Measurements from ENCODE around the gene GPATCH3. TPM values are rescaled to one million over a fixed set of nuclear protein-coding genes. Genes with fewer than 3 reads are reported as not detected.
"Not testable (repeated sequence)": the region's sequence is repeated elsewhere in the genome, so short reads cannot be mapped to it uniquely, and the experiment has no call there.

Gene GPATCH3
- 15.7 TPM for total RNA-seq

GRCh38 chr1:26900001-26900814 is at the start of gene GPATCH3:
Gene GPATCH3, minus strand, starts transcription at chr1:26900467. Its CDS starts 25 bp downstream, at chr1:26900442.
- peaks cover 9 to 14% (median 12%) of the 10 kb centered on the region in 3 donors for H3K36me3 ChIP-seq (ENCODE audit: control insufficient read depth in 3 of 3, insufficient read depth in 3 of 3, low read length in 3 of 3)
- H3K9ac ChIP-seq (ENCODE audit: low read depth in 1 of 3, low read length in 3 of 3) = peak within 1 kb of the TSS; percentile 96 to 97 (median 97)
- peak within 1 kb of the TSS; percentile 78 for H3K27ac ChIP-seq (ENCODE audit: low read depth, low read length)
- peaks cover 9 to 23% (median 13%) of the 10 kb centered on the region in 3 donors for H3K4me1 ChIP-seq (ENCODE audit: control insufficient read depth in 3 of 3, insufficient read depth in 3 of 3, low read length in 3 of 3)
- H3K9me3 ChIP-seq (ENCODE audit: control insufficient read depth in 3 of 3, low read length in 3 of 3) = no peaks in the 10 kb centered on the region
- H3K27me3 ChIP-seq (ENCODE audit: control insufficient read depth in 3 of 3, insufficient read depth in 3 of 3, low read length in 3 of 3) = no peaks in the 10 kb centered on the region
- H3K4me3 ChIP-seq (ENCODE audit: low read length in 3 of 3) = peak within 1 kb of the TSS; percentile 94 to 100 (median 97)

DNA sequence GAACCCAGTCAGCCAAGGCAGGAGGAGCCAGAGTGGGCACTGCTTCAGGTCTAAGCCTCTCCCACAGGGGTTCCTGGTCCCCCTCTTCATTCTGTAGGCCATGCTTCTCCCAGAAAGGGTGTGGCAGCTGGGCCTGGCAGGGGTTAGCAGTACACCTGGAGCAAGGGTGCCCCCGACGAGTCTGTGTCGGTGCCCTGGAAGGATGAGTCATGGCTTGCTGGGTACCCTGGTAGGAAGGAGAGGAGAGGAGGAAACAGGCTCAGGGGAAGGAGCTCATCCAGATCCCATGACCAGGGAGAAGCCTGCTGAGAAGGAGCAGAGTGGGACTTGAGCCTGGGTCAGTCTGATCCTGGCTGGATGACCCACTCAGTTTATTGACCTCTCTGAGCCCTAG is 49.7 kb upstream of the GPATCH3 start:
- no peak overlapping the region for H3K27ac ChIP-seq (ENCODE audit: low read depth, low read length)
- H3K9me3 ChIP-seq (ENCODE audit: control insufficient read depth in 3 of 3, low read length in 3 of 3) = no peaks in the 10 kb centered on the region
- H3K4me1 ChIP-seq (ENCODE audit: control insufficient read depth in 3 of 3, insufficient read depth in 3 of 3, low read length in 3 of 3) = peaks cover 5 to 12% (median 8%) of the 10 kb centered on the region in 3 donors
- no peak overlapping the region for H3K4me3 ChIP-seq (ENCODE audit: low read length in 3 of 3)
- H3K27me3 ChIP-seq (ENCODE audit: control insufficient read depth in 3 of 3, insufficient read depth in 3 of 3, low read length in 3 of 3) = peaks cover 0 to 6% (median 0%) of the 10 kb centered on the region in 3 donors
- H3K36me3 ChIP-seq (ENCODE audit: control insufficient read depth in 3 of 3, insufficient read depth in 3 of 3, low read length in 3 of 3) = peaks cover 14 to 20% (median 19%) of the 10 kb centered on the region in 3 donors
- H3K9ac ChIP-seq (ENCODE audit: low read depth in 1 of 3, low read length in 3 of 3) = no peak overlapping the region

DNA sequence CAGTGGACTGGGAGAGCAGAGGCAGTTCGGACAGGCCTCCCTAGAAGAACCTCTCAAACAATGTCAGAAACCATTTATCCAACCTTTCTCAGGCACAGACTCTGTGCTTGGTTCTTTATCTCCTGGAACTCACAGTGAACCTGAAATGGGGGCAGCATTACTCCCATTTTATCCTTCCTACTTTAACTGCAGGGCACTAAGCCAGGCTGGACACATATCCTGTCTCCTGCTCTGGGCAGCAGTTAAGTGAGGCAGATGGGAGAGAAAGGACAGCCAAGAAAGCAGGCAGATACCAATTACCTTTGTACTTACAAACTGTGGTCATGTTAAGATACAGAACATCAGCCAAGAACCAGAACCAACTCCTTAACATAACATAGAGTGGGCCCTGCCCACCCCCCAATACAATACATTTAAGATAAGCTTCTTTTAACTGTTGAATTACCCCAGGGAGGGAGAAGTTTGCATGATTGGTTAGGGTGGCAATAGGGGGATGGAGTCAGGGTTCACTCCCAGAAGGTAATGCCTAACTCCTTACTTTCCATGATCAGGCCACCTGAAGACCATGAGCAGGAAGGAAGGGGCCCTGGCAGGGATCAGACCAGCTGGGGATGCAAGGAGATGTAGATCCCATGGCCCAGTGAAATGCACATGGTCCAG is 49.1 kb upstream of the GPATCH3 start:
- no peaks in the 10 kb centered on the region for H3K9me3 ChIP-seq (ENCODE audit: control insufficient read depth in 3 of 3, low read length in 3 of 3)
- H3K27ac ChIP-seq (ENCODE audit: low read depth, low read length) = no peak overlapping the region
- peaks cover 5 to 12% (median 8%) of the 10 kb centered on the region in 3 donors for H3K4me1 ChIP-seq (ENCODE audit: control insufficient read depth in 3 of 3, insufficient read depth in 3 of 3, low read length in 3 of 3)
- H3K36me3 ChIP-seq (ENCODE audit: control insufficient read depth in 3 of 3, insufficient read depth in 3 of 3, low read length in 3 of 3) = peaks cover 14 to 23% (median 20%) of the 10 kb centered on the region in 3 donors
- H3K9ac ChIP-seq (ENCODE audit: low read depth in 1 of 3, low read length in 3 of 3) = no peak overlapping the region
- H3K27me3 ChIP-seq (ENCODE audit: control insufficient read depth in 3 of 3, insufficient read depth in 3 of 3, low read length in 3 of 3) = peaks cover 0 to 6% (median 0%) of the 10 kb centered on the region in 3 donors
- H3K4me3 ChIP-seq (ENCODE audit: low read length in 3 of 3) = no peak overlapping the region

DNA sequence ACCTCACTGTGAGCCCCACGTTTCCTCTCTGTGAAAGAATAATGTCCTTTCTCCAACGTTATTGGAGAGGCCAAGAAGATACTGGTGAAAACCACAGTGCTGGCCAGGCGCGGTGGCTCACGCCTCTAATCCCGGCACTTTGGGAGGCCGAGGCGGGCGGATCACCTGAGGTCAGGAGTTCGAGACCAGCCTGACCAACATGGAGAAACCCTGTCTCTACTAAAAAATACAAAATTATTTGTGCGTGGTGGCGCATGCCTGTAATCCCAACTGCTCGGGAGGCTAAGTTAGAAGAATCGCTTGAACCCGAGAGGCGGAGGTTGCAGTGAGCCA is 48.4 kb upstream of the GPATCH3 start:
- H3K27ac ChIP-seq (ENCODE audit: low read depth, low read length); H3K4me3 ChIP-seq (ENCODE audit: low read length in 3 of 3); H3K27me3 ChIP-seq (ENCODE audit: control insufficient read depth in 3 of 3, insufficient read depth in 3 of 3, low read length in 3 of 3); H3K9ac ChIP-seq (ENCODE audit: low read depth in 1 of 3, low read length in 3 of 3); H3K9me3 ChIP-seq (ENCODE audit: control insufficient read depth in 3 of 3, low read length in 3 of 3): not testable (repeated sequence)
- Histone ChIP-seq H3K4me1 (ENCODE audit: control insufficient read depth in 3 of 3, insufficient read depth in 3 of 3, low read length in 3 of 3) (peaks cover 5 to 12% (median 8%) of the 10 kb centered on the region in 3 donors), H3K36me3 (ENCODE audit: control insufficient read depth in 3 of 3, insufficient read depth in 3 of 3, low read length in 3 of 3) (peaks cover 15 to 24% (median 24%) of the 10 kb centered on the region in 3 donors)

DNA sequence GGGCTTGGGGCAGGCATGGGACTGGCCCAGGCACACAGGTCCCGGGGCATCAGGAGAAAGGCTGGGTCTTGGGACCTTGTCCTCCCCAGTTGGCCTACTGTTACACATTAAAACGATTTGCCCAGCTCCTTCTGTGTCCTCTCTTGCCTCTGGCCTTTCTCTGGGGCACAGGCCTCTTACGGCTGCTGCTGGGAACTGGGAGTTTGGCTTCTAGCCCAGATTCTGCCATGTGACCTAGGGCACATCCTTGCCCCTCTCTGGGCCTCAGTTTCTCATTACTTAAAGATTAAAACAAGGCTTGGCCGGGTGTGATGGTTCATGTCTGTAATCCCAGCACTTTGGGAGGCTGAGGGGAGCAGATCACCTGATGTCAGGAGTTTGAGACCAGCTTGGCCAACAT is 46.0 kb upstream of the GPATCH3 start:
- Histone ChIP-seq H3K27me3 (ENCODE audit: control insufficient read depth in 3 of 3, insufficient read depth in 3 of 3, low read length in 3 of 3) (no peaks in the 10 kb centered on the region), H3K9ac (ENCODE audit: low read depth in 1 of 3, low read length in 3 of 3) (no peak overlapping the region), H3K4me3 (ENCODE audit: low read length in 3 of 3) (no peak overlapping the region), H3K4me1 (ENCODE audit: control insufficient read depth in 3 of 3, insufficient read depth in 3 of 3, low read length in 3 of 3) (peaks cover 5 to 12% (median 8%) of the 10 kb centered on the region in 3 donors), H3K9me3 (ENCODE audit: control insufficient read depth in 3 of 3, low read length in 3 of 3) (no peaks in the 10 kb centered on the region), H3K36me3 (ENCODE audit: control insufficient read depth in 3 of 3, insufficient read depth in 3 of 3, low read length in 3 of 3) (peaks cover 35 to 46% (median 44%) of the 10 kb centered on the region in 3 donors), H3K27ac (ENCODE audit: low read depth, low read length) (no peak overlapping the region)

DNA sequence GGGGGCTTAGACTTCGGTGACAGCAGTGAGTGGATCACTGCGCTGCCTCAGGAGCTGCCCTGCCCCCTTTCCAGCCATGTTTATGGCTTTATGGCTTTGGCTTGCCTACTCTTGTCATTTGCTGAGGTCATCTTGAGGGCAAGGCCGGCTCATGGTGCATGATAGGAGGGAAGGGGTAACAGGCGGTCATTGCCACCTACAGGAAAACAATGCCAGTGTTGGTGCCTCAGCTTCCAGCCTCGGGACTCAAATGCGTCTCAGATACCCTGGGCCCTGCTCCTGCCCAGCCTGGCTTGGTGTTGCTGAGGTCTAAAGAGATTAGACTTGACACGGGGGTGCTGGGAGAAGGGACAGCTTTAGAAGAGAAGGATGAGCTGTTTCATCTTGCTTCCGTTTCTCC is 45.5 kb upstream of the GPATCH3 start:
- no peaks in the 10 kb centered on the region for H3K27me3 ChIP-seq (ENCODE audit: control insufficient read depth in 3 of 3, insufficient read depth in 3 of 3, low read length in 3 of 3)
- H3K4me1 ChIP-seq (ENCODE audit: control insufficient read depth in 3 of 3, insufficient read depth in 3 of 3, low read length in 3 of 3) = peaks cover 5 to 12% (median 8%) of the 10 kb centered on the region in 3 donors
- peaks cover 36 to 49% (median 45%) of the 10 kb centered on the region in 3 donors for H3K36me3 ChIP-seq (ENCODE audit: control insufficient read depth in 3 of 3, insufficient read depth in 3 of 3, low read length in 3 of 3)
- H3K27ac ChIP-seq (ENCODE audit: low read depth, low read length) = no peak overlapping the region
- H3K9me3 ChIP-seq (ENCODE audit: control insufficient read depth in 3 of 3, low read length in 3 of 3) = no peaks in the 10 kb centered on the region
- no peak overlapping the region for H3K9ac ChIP-seq (ENCODE audit: low read depth in 1 of 3, low read length in 3 of 3)
- H3K4me3 ChIP-seq (ENCODE audit: low read length in 3 of 3) = no peak overlapping the region

- peaks cover 36 to 49% (median 45%) of the 10 kb centered on the region in 3 donors for H3K36me3 ChIP-seq (ENCODE audit: control insufficient read depth in 3 of 3, insufficient read depth in 3 of 3, low read length in 3 of 3)
- no peak overlapping the region for H3K4me3 ChIP-seq (ENCODE audit: low read length in 3 of 3)
- no peak overlapping the region for H3K27ac ChIP-seq (ENCODE audit: low read depth, low read length)
- H3K9ac ChIP-seq (ENCODE audit: low read depth in 1 of 3, low read length in 3 of 3) = no peak overlapping the region
- no peaks in the 10 kb centered on the region for H3K27me3 ChIP-seq (ENCODE audit: control insufficient read depth in 3 of 3, insufficient read depth in 3 of 3, low read length in 3 of 3)
- peaks cover 5 to 12% (median 8%) of the 10 kb centered on the region in 3 donors for H3K4me1 ChIP-seq (ENCODE audit: control insufficient read depth in 3 of 3, insufficient read depth in 3 of 3, low read length in 3 of 3)
- no peaks in the 10 kb centered on the region for H3K9me3 ChIP-seq (ENCODE audit: control insufficient read depth in 3 of 3, low read length in 3 of 3)
These were observed 44.9 kb upstream of the GPATCH3 start for GRCh38 chr1:26945138-26945537.

GRCh38 chr1:26942656-26943055 is 42.4 kb upstream of the GPATCH3 start:
- Histone ChIP-seq H3K27ac (ENCODE audit: low read depth, low read length) (no peak overlapping the region), H3K27me3 (ENCODE audit: control insufficient read depth in 3 of 3, insufficient read depth in 3 of 3, low read length in 3 of 3) (no peaks in the 10 kb centered on the region), H3K9me3 (ENCODE audit: control insufficient read depth in 3 of 3, low read length in 3 of 3) (no peaks in the 10 kb centered on the region), H3K4me3 (ENCODE audit: low read length in 3 of 3) (no peak overlapping the region), H3K36me3 (ENCODE audit: control insufficient read depth in 3 of 3, insufficient read depth in 3 of 3, low read length in 3 of 3) (peaks cover 41 to 49% (median 45%) of the 10 kb centered on the region in 3 donors), H3K4me1 (ENCODE audit: control insufficient read depth in 3 of 3, insufficient read depth in 3 of 3, low read length in 3 of 3) (peaks cover 0 to 2% (median 0%) of the 10 kb centered on the region in 3 donors), H3K9ac (ENCODE audit: low read depth in 1 of 3, low read length in 3 of 3) (no peak overlapping the region)

GRCh38 chr1:26941311-26941710 is 41.0 kb upstream of the GPATCH3 start:
- no peaks in the 10 kb centered on the region for H3K9me3 ChIP-seq (ENCODE audit: control insufficient read depth in 3 of 3, low read length in 3 of 3)
- no peak overlapping the region for H3K27ac ChIP-seq (ENCODE audit: low read depth, low read length)
- H3K9ac ChIP-seq (ENCODE audit: low read depth in 1 of 3, low read length in 3 of 3) = no peak overlapping the region
- H3K4me1 ChIP-seq (ENCODE audit: control insufficient read depth in 3 of 3, insufficient read depth in 3 of 3, low read length in 3 of 3) = peaks cover 0 to 2% (median 0%) of the 10 kb centered on the region in 3 donors
- H3K27me3 ChIP-seq (ENCODE audit: control insufficient read depth in 3 of 3, insufficient read depth in 3 of 3, low read length in 3 of 3) = no peaks in the 10 kb centered on the region
- no peak overlapping the region for H3K4me3 ChIP-seq (ENCODE audit: low read length in 3 of 3)
- peaks cover 41 to 48% (median 46%) of the 10 kb centered on the region in 3 donors for H3K36me3 ChIP-seq (ENCODE audit: control insufficient read depth in 3 of 3, insufficient read depth in 3 of 3, low read length in 3 of 3)

DNA sequence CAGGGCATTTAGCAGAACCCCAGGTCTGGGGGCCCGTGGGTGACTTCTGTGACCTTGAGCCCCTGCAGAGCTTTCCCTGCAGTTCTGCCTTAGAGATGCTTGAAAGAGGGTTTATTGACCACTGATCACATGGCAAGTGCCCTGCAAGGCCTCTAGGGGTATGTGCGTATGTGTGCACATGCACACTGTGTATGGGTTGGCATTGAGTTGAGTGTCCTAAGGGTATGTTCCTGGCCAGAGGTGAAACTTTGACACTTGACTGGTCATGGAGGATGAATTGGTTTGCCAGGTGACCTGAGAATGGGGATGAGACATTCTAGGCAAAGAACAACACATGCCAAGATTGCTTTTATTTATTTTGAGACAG is 38.4 kb upstream of the GPATCH3 start:
- no peak overlapping the region for H3K9ac ChIP-seq (ENCODE audit: low read depth in 1 of 3, low read length in 3 of 3)
- no peaks in the 10 kb centered on the region for H3K27me3 ChIP-seq (ENCODE audit: control insufficient read depth in 3 of 3, insufficient read depth in 3 of 3, low read length in 3 of 3)
- H3K4me1 ChIP-seq (ENCODE audit: control insufficient read depth in 3 of 3, insufficient read depth in 3 of 3, low read length in 3 of 3) = peaks cover 0 to 2% (median 0%) of the 10 kb centered on the region in 3 donors
- peaks cover 27 to 31% (median 31%) of the 10 kb centered on the region in 3 donors for H3K36me3 ChIP-seq (ENCODE audit: control insufficient read depth in 3 of 3, insufficient read depth in 3 of 3, low read length in 3 of 3)
- no peak overlapping the region for H3K4me3 ChIP-seq (ENCODE audit: low read length in 3 of 3)
- H3K9me3 ChIP-seq (ENCODE audit: control insufficient read depth in 3 of 3, low read length in 3 of 3) = no peaks in the 10 kb centered on the region
- H3K27ac ChIP-seq (ENCODE audit: low read depth, low read length) = no peak overlapping the region

Measured in skeletal muscle tissue (tissue), 4 donors.